ENCODE data around the gene ZSCAN10. TPM values are rescaled to one million over a fixed set of nuclear protein-coding genes. Genes with fewer than 3 reads are reported as not detected.

The ZSCAN10 gene
- total RNA-seq, 1 donor from 2014 or later: not detected

GRCh38 chr16:3094289-3095027 is 4.6 kb downstream of the ZSCAN10 start:
- no peak for DNase-seq (ENCODE audit: low spot score)
- H3K4me1 Mint-ChIP-seq (ENCODE audit: low read depth): peaks cover 25% of the 10 kb centered on the region
- no peaks in the 10 kb centered on the region for H3K36me3 Mint-ChIP-seq (ENCODE audit: low read depth)
- H3K27me3 Mint-ChIP-seq (ENCODE audit: insufficient read depth): no peaks in the 10 kb centered on the region
- H3K4me3 Mint-ChIP-seq: peak overlapping the region; percentile 1
- intact Hi-C loops (cut with micrococcal nuclease): loop anchor here (1.0 kb wide), 2 partner anchors 35 to 72 kb away; no protein-coding TSS in a partner anchor
- no peaks in the 10 kb centered on the region for H3K9me3 Mint-ChIP-seq
- peak overlapping the region; percentile 67 for H3K27ac Mint-ChIP-seq

GRCh38 chr16:3092501-3092941 is 6.6 kb downstream of the ZSCAN10 start:
- H3K27me3 Mint-ChIP-seq (ENCODE audit: insufficient read depth): no peaks in the 10 kb centered on the region
- no peak overlapping the region for H3K27ac Mint-ChIP-seq
- H3K36me3 Mint-ChIP-seq (ENCODE audit: low read depth): no peaks in the 10 kb centered on the region
- H3K9me3 Mint-ChIP-seq: no peaks in the 10 kb centered on the region
- peaks cover 37% of the 10 kb centered on the region for H3K4me1 Mint-ChIP-seq (ENCODE audit: low read depth)
- intact Hi-C loops (cut with micrococcal nuclease): no loop called here
- DNase-seq (ENCODE audit: low spot score): no peak
- no peak overlapping the region for H3K4me3 Mint-ChIP-seq

GRCh38 chr16:3091551-3091950 is 7.5 kb downstream of the ZSCAN10 start:
- no peak for DNase-seq (ENCODE audit: low spot score)
- Mint-ChIP-seq H3K9me3 (no peaks in the 10 kb centered on the region), H3K36me3 (ENCODE audit: low read depth) (no peaks in the 10 kb centered on the region), H3K27me3 (ENCODE audit: insufficient read depth) (no peaks in the 10 kb centered on the region), H3K27ac (peak overlapping the region; percentile 50), H3K4me3 (no peak overlapping the region), H3K4me1 (ENCODE audit: low read depth) (peaks cover 39% of the 10 kb centered on the region)
- intact Hi-C loops (cut with micrococcal nuclease): no loop called here

- intact Hi-C loops (cut with micrococcal nuclease): no loop called here
- no peak for DNase-seq (ENCODE audit: low spot score)
Measured at GRCh38 chr16:3089717-3090592, 9.1 kb downstream of the ZSCAN10 start.

GRCh38 chr16:3088925-3089716 is 10.0 kb downstream of the ZSCAN10 start:
- Mint-ChIP-seq H3K36me3 (ENCODE audit: low read depth) (no peaks in the 10 kb centered on the region), H3K27me3 (ENCODE audit: insufficient read depth) (no peaks in the 10 kb centered on the region), H3K9me3 (no peaks in the 10 kb centered on the region), H3K27ac (no peak overlapping the region), H3K4me3 (no peak overlapping the region), H3K4me1 (ENCODE audit: low read depth) (peaks cover 44% of the 10 kb centered on the region)
- DNase-seq (ENCODE audit: low spot score): no peak
- intact Hi-C loops (cut with micrococcal nuclease): no loop called here

More at GRCh38 chr16:3089717-3090592, 9.1 kb downstream of the ZSCAN10 start:
- Mint-ChIP-seq H3K9me3 (no peaks in the 10 kb centered on the region), H3K36me3 (ENCODE audit: low read depth) (no peaks in the 10 kb centered on the region), H3K27me3 (ENCODE audit: insufficient read depth) (no peaks in the 10 kb centered on the region), H3K4me1 (ENCODE audit: low read depth) (peaks cover 43% of the 10 kb centered on the region), H3K27ac (no peak overlapping the region), H3K4me3 (no peak overlapping the region)

GRCh38 chr16:3088450-3088849 is 10.6 kb downstream of the ZSCAN10 start:
- Mint-ChIP-seq H3K4me1 (ENCODE audit: low read depth) (peaks cover 47% of the 10 kb centered on the region), H3K36me3 (ENCODE audit: low read depth) (peaks cover 2% of the 10 kb centered on the region), H3K27ac (peak overlapping the region; percentile 25), H3K4me3 (peak overlapping the region; percentile 39), H3K9me3 (no peaks in the 10 kb centered on the region), H3K27me3 (ENCODE audit: insufficient read depth) (no peaks in the 10 kb centered on the region)
- intact Hi-C loops (cut with micrococcal nuclease): no loop called here
- no peak for DNase-seq (ENCODE audit: low spot score)

GRCh38 chr16:3087243-3088235 is 11.6 kb downstream of the ZSCAN10 start:
- no peaks in the 10 kb centered on the region for H3K9me3 Mint-ChIP-seq
- peak overlapping the region; percentile 73 for H3K27ac Mint-ChIP-seq
- peak overlapping the region; percentile 72 for H3K4me3 Mint-ChIP-seq
- peaks cover 47% of the 10 kb centered on the region for H3K4me1 Mint-ChIP-seq (ENCODE audit: low read depth)
- DNase-seq (ENCODE audit: low spot score): no peak
- intact Hi-C loops (cut with micrococcal nuclease): loop anchor here (1.0 kb wide), 1 partner anchor 9 kb away; no protein-coding TSS in a partner anchor
- no peaks in the 10 kb centered on the region for H3K27me3 Mint-ChIP-seq (ENCODE audit: insufficient read depth)
- peaks cover 4% of the 10 kb centered on the region for H3K36me3 Mint-ChIP-seq (ENCODE audit: low read depth)

- H3K9me3 Mint-ChIP-seq: no peaks in the 10 kb centered on the region
- no peaks in the 10 kb centered on the region for H3K27me3 Mint-ChIP-seq (ENCODE audit: insufficient read depth)
- H3K36me3 Mint-ChIP-seq (ENCODE audit: low read depth): peaks cover 4% of the 10 kb centered on the region
- peak overlapping the region; percentile 72 for H3K4me3 Mint-ChIP-seq
- H3K27ac Mint-ChIP-seq: peak overlapping the region; percentile 73
- intact Hi-C loops (cut with micrococcal nuclease): loop anchor here (1.0 kb wide), 1 partner anchor 10 kb away; no protein-coding TSS in a partner anchor
- no peak for DNase-seq (ENCODE audit: low spot score)
- H3K4me1 Mint-ChIP-seq (ENCODE audit: low read depth): peaks cover 47% of the 10 kb centered on the region
Measured at GRCh38 chr16:3086596-3087242, 12.4 kb downstream of the ZSCAN10 start.

GRCh38 chr16:3085868-3086595 is 13.1 kb downstream of the ZSCAN10 start:
- H3K27ac Mint-ChIP-seq: peak overlapping the region; percentile 83

GRCh38 chr16:3084969-3085670 is 14.0 kb downstream of the ZSCAN10 start:
- Mint-ChIP-seq H3K9me3 (peaks cover 6% of the 10 kb centered on the region), H3K4me1 (ENCODE audit: low read depth) (peaks cover 48% of the 10 kb centered on the region), H3K27me3 (ENCODE audit: insufficient read depth) (no peaks in the 10 kb centered on the region), H3K4me3 (peak overlapping the region; percentile 62), H3K36me3 (ENCODE audit: low read depth) (peaks cover 11% of the 10 kb centered on the region), H3K27ac (peak overlapping the region; percentile 83)
- DNase-seq (ENCODE audit: low spot score): no peak
- intact Hi-C loops (cut with micrococcal nuclease): no loop called here

More at GRCh38 chr16:3085868-3086595, 13.1 kb downstream of the ZSCAN10 start:
- H3K4me1 Mint-ChIP-seq (ENCODE audit: low read depth): peaks cover 44% of the 10 kb centered on the region
- H3K4me3 Mint-ChIP-seq: peak overlapping the region; percentile 72
- intact Hi-C loops (cut with micrococcal nuclease): no loop called here
- H3K9me3 Mint-ChIP-seq: peaks cover 3% of the 10 kb centered on the region
- no peak for DNase-seq (ENCODE audit: low spot score)
- no peaks in the 10 kb centered on the region for H3K27me3 Mint-ChIP-seq (ENCODE audit: insufficient read depth)
- peaks cover 6% of the 10 kb centered on the region for H3K36me3 Mint-ChIP-seq (ENCODE audit: low read depth)

Data from activated T-helper 1 cell treated with anti-CD3 and anti-CD28 coated beads, Interleukin-12 subunit alpha, Interleukin-12 subunit beta, Interleukin-2, Interleukin-4 antibody, amounts not matched to agents 30 ng/mL and 10 ng/mL and 1 ng/mL, durations not matched to agents 14 hours and 24 hours and 36 hours (primary cell).